HepG2 (cell line): ENCODE measurements around the gene AP3D1. TPM values are rescaled to one million over a fixed set of nuclear protein-coding genes. Genes with fewer than 3 reads are reported as not detected.

ENCODE experiments used
- ARHGAP35 ChIP-seq: sonication (generic); formaldehyde crosslinking; IDR thresholded peaks from 2 replicates; pipeline ENCODE4 v1.9.0; 2022; ENCODE audit warnings: mild to moderate bottlenecking, inconsistent platforms, moderate library complexity, missing genetic modification reagents, borderline replicate concordance
- ATRX ChIP-seq: sonication (generic); formaldehyde crosslinking; IDR thresholded peaks from 2 replicates; pipeline ENCODE4 v1.4.0; 2020; ENCODE audit warnings: missing genetic modification reagents, borderline replicate concordance
- CREBL2 ChIP-seq: sonication (generic); formaldehyde crosslinking; IDR thresholded peaks from 2 replicates; pipeline ENCODE4 v1.8.1; 2023; ENCODE audit warnings: missing genetic modification reagents, mild to moderate bottlenecking, borderline replicate concordance
- FOSL1 ChIP-seq: sonication (generic); formaldehyde crosslinking; IDR thresholded peaks from 2 replicates; pipeline ENCODE4 v1.9.0; 2021; ENCODE audit warnings: missing genetic modification reagents, borderline replicate concordance
- GTF2F1 ChIP-seq: fragments of 150-350 bp; IDR thresholded peaks from 2 replicates; pipeline ENCODE4 v1.6.1; 2014; ENCODE audit warnings: low read length
- IRX3 ChIP-seq: sonication (generic); formaldehyde crosslinking; IDR thresholded peaks from 2 replicates; pipeline ENCODE4 v1.8.1; 2023; ENCODE audit warnings: mild to moderate bottlenecking, low read depth, missing genetic modification reagents, borderline replicate concordance
- KDM5A ChIP-seq: fragments of 200-600 bp; sonication (generic); IDR thresholded peaks from 2 replicates; pipeline ENCODE4 v1.7.0; 2018; ENCODE audit warnings: antibody characterized with exemption, mild to moderate bottlenecking, low read length, borderline replicate concordance
- MYNN ChIP-seq: sonication (generic); formaldehyde crosslinking; IDR thresholded peaks from 2 replicates; pipeline ENCODE4 v1.4.0; 2020; ENCODE audit warnings: mild to moderate bottlenecking, low read depth, missing genetic modification reagents
- REL ChIP-seq: sonication (generic); formaldehyde crosslinking; conservative IDR thresholded peaks from 2 replicates; pipeline ENCODE4 v1.8.0; 2022; ENCODE audit warnings: mild to moderate bottlenecking, missing genetic modification reagents, moderate library complexity
- REXO4 ChIP-seq: sonication (generic); formaldehyde crosslinking; IDR thresholded peaks from 2 replicates; pipeline ENCODE4 v1.8.0; 2022; ENCODE audit warnings: missing genetic modification reagents, mild to moderate bottlenecking, borderline replicate concordance
- TAF1 ChIP-seq: sonication (generic); formaldehyde crosslinking; IDR thresholded peaks from 2 replicates; pipeline ENCODE4 v1.4.0; 2020; ENCODE audit warnings: missing genetic modification reagents
- TOPORS ChIP-seq: sonication (generic); formaldehyde crosslinking; IDR thresholded peaks from 2 replicates; pipeline ENCODE4 v1.8.0; 2023; ENCODE audit warnings: mild to moderate bottlenecking, missing genetic modification reagents
- ZFYVE20 ChIP-seq: sonication (generic); formaldehyde crosslinking; IDR thresholded peaks from 2 replicates; pipeline ENCODE4 v1.8.0; 2023; ENCODE audit warnings: low read depth, mild to moderate bottlenecking, moderate library complexity, missing genetic modification reagents, borderline replicate concordance
- ZNF143 ChIP-seq: sonication (generic); formaldehyde crosslinking; IDR thresholded peaks from 2 replicates; pipeline ENCODE4 v1.4.0; 2020; ENCODE audit warnings: missing genetic modification reagents
- ZNF224 ChIP-seq: sonication (generic); formaldehyde crosslinking; IDR thresholded peaks from 2 replicates; pipeline ENCODE4 v1.5.0; 2020; ENCODE audit warnings: mild to moderate bottlenecking, missing genetic modification reagents
- ZNF333 ChIP-seq: sonication (generic); formaldehyde crosslinking; IDR thresholded peaks from 2 replicates; pipeline ENCODE4 v1.4.0; 2020; ENCODE audit warnings: mild to moderate bottlenecking, missing genetic modification reagents, borderline replicate concordance
- ZNF367 ChIP-seq: sonication (generic); formaldehyde crosslinking; IDR thresholded peaks from 2 replicates; pipeline ENCODE4 v1.4.0; 2020; ENCODE audit warnings: missing genetic modification reagents, borderline replicate concordance
- ZNF616 ChIP-seq: sonication (generic); formaldehyde crosslinking; IDR thresholded peaks from 2 replicates; pipeline ENCODE4 v1.5.0; 2020; ENCODE audit warnings: low read depth, mild to moderate bottlenecking, missing genetic modification reagents
- ZNF652 ChIP-seq: IDR thresholded peaks from 2 replicates; pipeline ENCODE4 v1.6.1; 2016; ENCODE audit warnings: low read depth, borderline replicate concordance
- ZNF720 ChIP-seq: sonication (generic); formaldehyde crosslinking; IDR thresholded peaks from 2 replicates; pipeline ENCODE4 v1.4.0; 2020; ENCODE audit warnings: missing genetic modification reagents
- polyA plus RNA-seq, 8 experiments: library from polyadenylated mRNA; depleted of rRNA in 3 of 8; stranded (reverse) in 7 of 8; unstranded in 1 of 8; fragments of >200 nt; fragmentation: Illumina TruSeq in 4 of 8; extraction: Trizol in 4 of 8; gene quantifications; 2 replicates each; pipeline versions ENCODE4 v1.2.1 to v1.2.3, GENCODE V29; 2011 to 2016; ENCODE audit warnings: low read depth in 4 of 8, missing spikeins in 1 of 8, mixed read lengths in 1 of 8; ENCODE audit not compliant: insufficient read depth in 1 of 8
- total RNA-seq, 5 experiments: library from RNA; depleted of rRNA; stranded (reverse); fragments of >200 nt; fragmentation: Illumina TruSeq; extraction: Trizol; gene quantifications; 2 replicates each; pipeline ENCODE4 v1.2.3, GENCODE V29; 2016; ENCODE audit warnings: low read depth in 1 of 5
- TF ChIP-seq, protein P1 (sequence below): sonication (generic); formaldehyde crosslinking; IDR thresholded peaks from 2 replicates; pipeline ENCODE4 v1.4.0; 2020; ENCODE audit warnings: missing genetic modification reagents
- TF ChIP-seq, protein P2 (sequence below): sonication (generic); formaldehyde crosslinking; conservative IDR thresholded peaks from 2 replicates; pipeline ENCODE4 v1.8.0; 2022; ENCODE audit warnings: missing genetic modification reagents

Gene AP3D1
- total and polyA plus RNA-seq, 2 of the 13 experiments (the other 11 are each of a cell fraction or from before 2014, with no cell fraction given): 68.0 to 82.6 TPM

- TF ChIP-seq ATRX (CRISPR knock-in tag) (no peak), ZNF367 (CRISPR knock-in tag) (no peak), ZNF652 (CRISPR knock-in tag) (no peak), ZNF333 (CRISPR knock-in tag) (peak; percentile 19; the same call in 1 of the 2 replicates), ARHGAP35 (CRISPR knock-in tag) (no peak), GTF2F1 (no peak), MYNN (CRISPR knock-in tag) (no peak), ZNF616 (CRISPR knock-in tag) (no peak), CREBL2 (CRISPR knock-in tag) (no peak), TOPORS (CRISPR knock-in tag) (no peak), ZFYVE20 (CRISPR knock-in tag) (no peak), ZNF143 (CRISPR knock-in tag) (no peak), IRX3 (CRISPR knock-in tag) (no peak), ZNF224 (CRISPR knock-in tag) (no peak), FOSL1 (no peak), TAF1 (CRISPR knock-in tag) (no peak), ZNF720 (CRISPR knock-in tag) (no peak), REL (CRISPR knock-in tag) (no peak), REXO4 (CRISPR knock-in tag) (no peak), KDM5A (no peak)
- TF ChIP-seq, protein P1, sequence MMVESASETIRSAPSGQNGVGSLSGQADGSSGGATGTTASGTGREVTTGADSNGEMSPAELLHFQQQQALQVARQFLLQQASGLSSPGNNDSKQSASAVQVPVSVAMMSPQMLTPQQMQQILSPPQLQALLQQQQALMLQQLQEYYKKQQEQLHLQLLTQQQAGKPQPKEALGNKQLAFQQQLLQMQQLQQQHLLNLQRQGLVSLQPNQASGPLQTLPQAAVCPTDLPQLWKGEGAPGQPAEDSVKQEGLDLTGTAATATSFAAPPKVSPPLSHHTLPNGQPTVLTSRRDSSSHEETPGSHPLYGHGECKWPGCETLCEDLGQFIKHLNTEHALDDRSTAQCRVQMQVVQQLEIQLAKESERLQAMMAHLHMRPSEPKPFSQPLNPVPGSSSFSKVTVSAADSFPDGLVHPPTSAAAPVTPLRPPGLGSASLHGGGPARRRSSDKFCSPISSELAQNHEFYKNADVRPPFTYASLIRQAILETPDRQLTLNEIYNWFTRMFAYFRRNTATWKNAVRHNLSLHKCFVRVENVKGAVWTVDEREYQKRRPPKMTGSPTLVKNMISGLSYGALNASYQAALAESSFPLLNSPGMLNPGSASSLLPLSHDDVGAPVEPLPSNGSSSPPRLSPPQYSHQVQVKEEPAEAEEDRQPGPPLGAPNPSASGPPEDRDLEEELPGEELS (CRISPR knock-in tag): peak; percentile 48
- TF ChIP-seq, protein P2, sequence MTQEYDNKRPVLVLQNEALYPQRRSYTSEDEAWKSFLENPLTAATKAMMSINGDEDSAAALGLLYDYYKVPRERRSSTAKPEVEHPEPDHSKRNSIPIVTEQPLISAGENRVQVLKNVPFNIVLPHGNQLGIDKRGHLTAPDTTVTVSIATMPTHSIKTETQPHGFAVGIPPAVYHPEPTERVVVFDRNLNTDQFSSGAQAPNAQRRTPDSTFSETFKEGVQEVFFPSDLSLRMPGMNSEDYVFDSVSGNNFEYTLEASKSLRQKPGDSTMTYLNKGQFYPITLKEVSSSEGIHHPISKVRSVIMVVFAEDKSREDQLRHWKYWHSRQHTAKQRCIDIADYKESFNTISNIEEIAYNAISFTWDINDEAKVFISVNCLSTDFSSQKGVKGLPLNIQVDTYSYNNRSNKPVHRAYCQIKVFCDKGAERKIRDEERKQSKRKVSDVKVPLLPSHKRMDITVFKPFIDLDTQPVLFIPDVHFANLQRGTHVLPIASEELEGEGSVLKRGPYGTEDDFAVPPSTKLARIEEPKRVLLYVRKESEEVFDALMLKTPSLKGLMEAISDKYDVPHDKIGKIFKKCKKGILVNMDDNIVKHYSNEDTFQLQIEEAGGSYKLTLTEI: no peak
Measured at GRCh38 chr19:2051773-2052704, 99.3 kb downstream of the AP3D1 start (continued).
